HG02763 (cell line): ENCODE measurements around the gene SYNGAP1.
A peak's percentile ranks its signal among the peaks of the same experiment; 100 is the strongest.
"Not testable (repeated sequence)": the region's sequence is repeated elsewhere in the genome, so short reads cannot be mapped to it uniquely, and the experiment has no call there.

Experiments used
- ATAC-seq: cut with Tn5 transposase; IDR thresholded peaks from one replicate; pipeline ENCODE4 v1.9.1; 2021; ENCODE audit warnings: mild to moderate bottlenecking, moderate library complexity; ENCODE audit not compliant: unreplicated experiment

SYNGAP1 gene

GRCh38 chr6:33419580-33420490 lies at the start of gene SYNGAP1:
SYNGAP1 (plus strand) TSS chr6:33420065; CDS start chr6:33420265, 200 bp downstream.
- ATAC-seq, result no peak

GRCh38 chr6:33371901-33372300 lies 48.0 kb upstream of the SYNGAP1 start:
- ATAC-seq, result not testable (repeated sequence)

- no peak for ATAC-seq
These were observed 47.2 kb upstream of the SYNGAP1 start for GRCh38 chr6:33372526-33373123.

GRCh38 chr6:33373960-33374910 lies 45.6 kb upstream of the SYNGAP1 start:
- ATAC-seq, result no peak

GRCh38 chr6:33375143-33375671 lies 44.7 kb upstream of the SYNGAP1 start:
- ATAC-seq, result no peak

GRCh38 chr6:33377171-33377570 lies 42.7 kb upstream of the SYNGAP1 start:
- no peak for ATAC-seq

GRCh38 chr6:33379184-33379583 lies 40.7 kb upstream of the SYNGAP1 start:
- ATAC-seq, result not testable (repeated sequence)

GRCh38 chr6:33380272-33380981 lies 39.4 kb upstream of the SYNGAP1 start:
- no peak for ATAC-seq

- no peak for ATAC-seq
These were observed 36.3 kb upstream of the SYNGAP1 start for GRCh38 chr6:33383427-33384185.

- no peak for ATAC-seq
These were observed 35.3 kb upstream of the SYNGAP1 start for GRCh38 chr6:33384581-33385020.

GRCh38 chr6:33390173-33390572 lies 29.7 kb upstream of the SYNGAP1 start:
- ATAC-seq, result no peak

GRCh38 chr6:33390767-33391277 lies 29.0 kb upstream of the SYNGAP1 start:
- ATAC-seq, result no peak

- ATAC-seq, result peak; percentile 89
These were observed 28.5 kb upstream of the SYNGAP1 start, which contains the start of gene KIFC1 for GRCh38 chr6:33391278-33391921. KIFC1 (plus strand) TSS chr6:33391823; CDS start chr6:33391986, 163 bp downstream.

- peak; percentile 12 for ATAC-seq
These were observed 27.8 kb upstream of the SYNGAP1 start for GRCh38 chr6:33391922-33392594.

GRCh38 chr6:33392595-33392948 lies 27.3 kb upstream of the SYNGAP1 start:
- ATAC-seq, result no peak

GRCh38 chr6:33392979-33393378 lies 26.9 kb upstream of the SYNGAP1 start:
- ATAC-seq, result no peak

GRCh38 chr6:33397541-33397940 lies 22.3 kb upstream of the SYNGAP1 start:
- no peak for ATAC-seq

- not testable (repeated sequence) for ATAC-seq
These were observed 21.3 kb upstream of the SYNGAP1 start for GRCh38 chr6:33398601-33399000.
